ENCODE data around the gene TLL2. TPM values are rescaled to one million over a fixed set of nuclear protein-coding genes. Genes with fewer than 3 reads are reported as not detected.

Gene TLL2
- total RNA-seq, 4 donors from 2014 or later: 0.13 to 2.4 (median 1.8) TPM

GRCh38 chr10:96511044-96511945 lies 2.4 kb downstream of the TLL2 start:
- 74 to 79% methylated on average over 7 of the region's 7 CpGs for WGBS, 2 donors
- DNase-seq: peak; percentile 43 to 55
- intact Hi-C loops (cut with DNase I): loop anchor here (10.0 kb wide), 1 partner anchor 136 kb away; no protein-coding TSS in a partner anchor

GRCh38 chr10:96509017-96509641 lies 4.6 kb downstream of the TLL2 start:
- intact Hi-C loops (cut with DNase I): no loop called here
- Histone ChIP-seq H3K36me3 (no peaks in the 10 kb centered on the region), H3K27me3 (no peaks in the 10 kb centered on the region), H3K4me1 (peaks cover 12 to 16% of the 10 kb centered on the region in 2 donors), H3K4me3 (replicated peaks in 1 of 3) (no peak overlapping the region), H3K27ac (no peak overlapping the region), H3K9me3 (no peaks in the 10 kb centered on the region)
- no peak for TF ChIP-seq CTCF (IDR thresholded peaks at IDR 0.05)
- TF ChIP-seq POLR2A (IDR thresholded peaks at IDR 0.05): no peak
- WGBS, 2 donors: 79 to 85% methylated on average over 2 to 3 of the region's 3 CpGs
- DNase-seq: no peak

More at GRCh38 chr10:96511044-96511945, 2.4 kb downstream of the TLL2 start:
- peaks cover 16 to 17% of the 10 kb centered on the region in 2 donors for H3K4me1 ChIP-seq
- H3K27ac ChIP-seq: no peak overlapping the region
- H3K36me3 ChIP-seq: no peaks in the 10 kb centered on the region
- no peak overlapping the region for H3K4me3 ChIP-seq (replicated peaks in 1 of 3)
- TF ChIP-seq CTCF (IDR thresholded peaks at IDR 0.05) (peak in 3 of 6 experiments; percentile 54 to 60 (median 58)), POLR2A (IDR thresholded peaks at IDR 0.05) (no peak)
- H3K27me3 ChIP-seq: no peaks in the 10 kb centered on the region
- no peaks in the 10 kb centered on the region for H3K9me3 ChIP-seq

GRCh38 chr10:96507044-96507443 lies 6.7 kb downstream of the TLL2 start:
- 69 to 73% methylated on average over 2 of the region's 2 CpGs for WGBS, 2 donors
- Histone ChIP-seq H3K4me3 (replicated peaks in 1 of 3) (no peak overlapping the region), H3K27ac (no peak overlapping the region), H3K36me3 (no peaks in the 10 kb centered on the region), H3K27me3 (no peaks in the 10 kb centered on the region), H3K9me3 (no peaks in the 10 kb centered on the region), H3K4me1 (no peaks in the 10 kb centered on the region)
- TF ChIP-seq POLR2A (IDR thresholded peaks at IDR 0.05) (no peak), CTCF (IDR thresholded peaks at IDR 0.05) (no peak)
- no peak for DNase-seq
- intact Hi-C loops (cut with DNase I): no loop called here

GRCh38 chr10:96505150-96506136 lies 8.3 kb downstream of the TLL2 start:
- H3K36me3 ChIP-seq: no peaks in the 10 kb centered on the region
- H3K9me3 ChIP-seq: no peaks in the 10 kb centered on the region
- no peaks in the 10 kb centered on the region for H3K27me3 ChIP-seq
- H3K4me1 ChIP-seq: no peaks in the 10 kb centered on the region
- no peak overlapping the region for H3K4me3 ChIP-seq (replicated peaks in 1 of 3)
- no peak for TF ChIP-seq POLR2A (IDR thresholded peaks at IDR 0.05)
- no peak for TF ChIP-seq CTCF (IDR thresholded peaks at IDR 0.05)
- no peak overlapping the region for H3K27ac ChIP-seq
- intact Hi-C loops (cut with DNase I): no loop called here
- no peak for DNase-seq
- WGBS, 2 donors: 77 to 84% methylated on average over 12 of the region's 12 CpGs
